Keratinocyte (primary cell): ENCODE measurements around the gene NAA40. TPM values are rescaled to one million over a fixed set of nuclear protein-coding genes. Genes with fewer than 3 reads are reported as not detected.

Experiments used
- DNase-seq: peaks from one replicate; pipeline ENCODE4 v3.0.0-alpha.2; 2011; ENCODE audit warnings: low read depth, missing footprints, low spot score
- FAIRE-seq: peaks from 2 replicates; lab custom pipeline; 2011; peaks lifted over from hg19 to GRCh38; lab: Jason Lieb, UNC
- H2AFZ ChIP-seq: 2 replicates; pipeline ENCODE4 v1.6.0; 2012; ENCODE audit warnings: low read length, control low read depth, inconsistent platforms; ENCODE audit not compliant: control insufficient read depth
- H3K27ac ChIP-seq: 2 replicates; pipeline ENCODE4 v1.5.1; 2011; ENCODE audit warnings: low read length; ENCODE audit not compliant: control insufficient read depth, insufficient read depth
- H3K27me3 ChIP-seq: 3 replicates; pipeline ENCODE4 v1.6.0; 2011; ENCODE audit warnings: low read length; ENCODE audit not compliant: control insufficient read depth, insufficient read depth; ENCODE audit errors: extremely low read depth
- H3K36me3 ChIP-seq, 2 experiments: 2 replicates in 1 of 2; 3 replicates in 1 of 2; pipeline ENCODE4 v1.5.1; 2011; ENCODE audit warnings: low read length in 2 of 2, mild to moderate bottlenecking in 1 of 2; ENCODE audit not compliant: control insufficient read depth in 2 of 2, insufficient read depth in 2 of 2; ENCODE audit errors: extremely low read depth in 1 of 2
- H3K4me1 ChIP-seq: 3 replicates; pipeline ENCODE4 v1.5.1; 2011; ENCODE audit warnings: low read length; ENCODE audit not compliant: control insufficient read depth, insufficient read depth; ENCODE audit errors: extremely low read depth
- H3K4me2 ChIP-seq: 3 replicates; pipeline ENCODE4 v1.6.0; 2011; ENCODE audit warnings: low read depth, low read length; ENCODE audit not compliant: control insufficient read depth, insufficient read depth; ENCODE audit errors: extremely low read depth
- H3K4me3 ChIP-seq, 3 experiments: fragments of 200-600 bp in 1 of 3; sonication (generic) in 1 of 3; 2 replicates in 2 of 3; 3 replicates in 1 of 3; pipeline ENCODE4 v1.5.1; 2011 to 2016; ENCODE audit warnings: low read length in 3 of 3, mild to moderate bottlenecking in 3 of 3, control low read depth in 2 of 3, inconsistent platforms in 1 of 3, low read depth in 1 of 3, mixed read lengths in 1 of 3, mixed run types in 1 of 3, moderate library complexity in 1 of 3; ENCODE audit not compliant: control insufficient read depth in 2 of 3, insufficient read depth in 2 of 3; ENCODE audit errors: extremely low read depth in 1 of 3
- H3K79me2 ChIP-seq: 2 replicates; pipeline ENCODE4 v1.6.0; 2012; ENCODE audit warnings: low read length; ENCODE audit not compliant: control insufficient read depth, insufficient read depth
- H3K9ac ChIP-seq: 3 replicates; pipeline ENCODE4 v1.6.0; 2011; ENCODE audit warnings: low read length; ENCODE audit not compliant: control insufficient read depth, insufficient read depth; ENCODE audit errors: extremely low read depth
- H3K9me1 ChIP-seq: 3 replicates; pipeline ENCODE4 v1.6.0; 2011; ENCODE audit warnings: low read length; ENCODE audit not compliant: control insufficient read depth, insufficient read depth; ENCODE audit errors: extremely low read depth
- H3K9me3 ChIP-seq: 2 replicates; pipeline ENCODE4 v1.5.1; 2012; ENCODE audit warnings: low read depth, low read length; ENCODE audit not compliant: control insufficient read depth
- H4K20me1 ChIP-seq: 3 replicates; pipeline ENCODE4 v1.6.0; 2011; ENCODE audit warnings: low read length; ENCODE audit not compliant: control insufficient read depth, insufficient read depth; ENCODE audit errors: extremely low read depth
- EZH2 ChIP-seq: IDR thresholded peaks from one replicate; pipeline ENCODE4 v1.6.1; 2012; ENCODE audit warnings: inconsistent platforms, mild to moderate bottlenecking, low read length, moderate library complexity
- dilution Hi-C: fragments of 300-500 bp; cut with MboI; formaldehyde crosslinking; loops from one replicate; pipeline ENCODE4 v1.7.0; 2020; ENCODE audit warnings: low sequenced_read_pairs; ENCODE audit not compliant: extremely low pct_ligation_motif_present
- polyA plus RNA-seq, 5 experiments: library from polyadenylated mRNA; depleted of rRNA in 3 of 5; stranded (reverse) in 3 of 5; stranded (forward) in 1 of 5; unstranded in 1 of 5; fragments of >200 nt; gene quantifications; 1 replicate in 1 of 5; 2 replicates in 3 of 5; 3 replicates in 1 of 5; pipeline versions ENCODE4 v1.2.1 to v1.2.3, GENCODE V29; 2011 to 2012; ENCODE audit warnings: missing spikeins in 2 of 5, low read depth in 1 of 5, low replicate concordance in 1 of 5
- TF ChIP-seq, protein P1 (sequence below), 3 experiments: IDR thresholded peaks in 1 of 3; conservative IDR thresholded peaks in 1 of 3; optimal IDR thresholded peaks in 1 of 3; 2 replicates in 2 of 3; 3 replicates in 1 of 3; pipeline versions ENCODE3 to v1.5.1; 2011; ENCODE audit warnings: low read length in 3 of 3, mild to moderate bottlenecking in 3 of 3, moderate library complexity in 2 of 3, control low read depth in 1 of 3, inconsistent platforms in 1 of 3; ENCODE audit not compliant: insufficient read depth in 2 of 3; ENCODE audit errors: extremely low read depth in 1 of 3

Gene NAA40
- polyA plus RNA-seq, 1 donor (not counting 4 experiments of a cell fraction or from before 2014, with no cell fraction given): 13.5 TPM

DNA sequence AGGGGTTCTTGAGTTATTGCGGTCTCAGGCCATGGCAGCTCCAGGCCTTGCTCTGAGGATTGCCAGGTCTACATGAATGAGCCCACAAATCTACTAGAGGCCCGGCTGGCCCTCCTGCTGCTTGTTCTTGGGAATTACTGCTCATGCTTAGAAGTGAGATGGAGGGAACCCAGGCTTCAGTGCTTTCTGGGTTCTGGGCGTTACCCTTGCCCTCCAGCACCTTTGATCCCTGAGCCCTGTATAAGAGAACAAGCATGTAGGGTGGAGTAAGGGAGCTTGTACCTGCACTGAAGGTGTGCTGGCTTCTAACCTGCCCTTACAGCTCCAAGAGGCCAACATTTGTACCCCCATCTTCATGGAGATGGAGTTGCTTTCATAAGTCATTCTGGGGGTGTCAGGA lies 4.0 kb downstream of the NAA40 start:
- no peak for TF ChIP-seq EZH2
- TF ChIP-seq, protein P1, sequence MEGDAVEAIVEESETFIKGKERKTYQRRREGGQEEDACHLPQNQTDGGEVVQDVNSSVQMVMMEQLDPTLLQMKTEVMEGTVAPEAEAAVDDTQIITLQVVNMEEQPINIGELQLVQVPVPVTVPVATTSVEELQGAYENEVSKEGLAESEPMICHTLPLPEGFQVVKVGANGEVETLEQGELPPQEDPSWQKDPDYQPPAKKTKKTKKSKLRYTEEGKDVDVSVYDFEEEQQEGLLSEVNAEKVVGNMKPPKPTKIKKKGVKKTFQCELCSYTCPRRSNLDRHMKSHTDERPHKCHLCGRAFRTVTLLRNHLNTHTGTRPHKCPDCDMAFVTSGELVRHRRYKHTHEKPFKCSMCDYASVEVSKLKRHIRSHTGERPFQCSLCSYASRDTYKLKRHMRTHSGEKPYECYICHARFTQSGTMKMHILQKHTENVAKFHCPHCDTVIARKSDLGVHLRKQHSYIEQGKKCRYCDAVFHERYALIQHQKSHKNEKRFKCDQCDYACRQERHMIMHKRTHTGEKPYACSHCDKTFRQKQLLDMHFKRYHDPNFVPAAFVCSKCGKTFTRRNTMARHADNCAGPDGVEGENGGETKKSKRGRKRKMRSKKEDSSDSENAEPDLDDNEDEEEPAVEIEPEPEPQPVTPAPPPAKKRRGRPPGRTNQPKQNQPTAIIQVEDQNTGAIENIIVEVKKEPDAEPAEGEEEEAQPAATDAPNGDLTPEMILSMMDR (optimal IDR thresholded peaks at IDR 0.05 in 1 of 3, IDR thresholded peaks at IDR 0.05 in 1 of 3, conservative IDR thresholded peaks at IDR 0.05 in 1 of 3; ENCODE audit: extremely low read depth in 1 of 3, insufficient read depth in 2 of 3, low read length in 3 of 3): no peak
- FAIRE-seq: no peak
- peaks cover 6 to 12% of the 10 kb centered on the region in 2 experiments for H3K36me3 ChIP-seq
- H3K9ac ChIP-seq: no peak overlapping the region
- H3K79me2 ChIP-seq: peaks cover 50% of the 10 kb centered on the region
- H3K9me3 ChIP-seq: no peaks in the 10 kb centered on the region
- H3K27ac ChIP-seq: no peak overlapping the region
- H3K27me3 ChIP-seq: no peaks in the 10 kb centered on the region
- peaks cover 15% of the 10 kb centered on the region for H3K4me1 ChIP-seq
- no peaks in the 10 kb centered on the region for H3K9me1 ChIP-seq
- H2AFZ ChIP-seq: no peak overlapping the region
- no peak overlapping the region for H3K4me3 ChIP-seq
- no peaks in the 10 kb centered on the region for H4K20me1 ChIP-seq
- H3K4me2 ChIP-seq: no peak overlapping the region
- no peak for DNase-seq
- dilution Hi-C loops: no loop called here

DNA sequence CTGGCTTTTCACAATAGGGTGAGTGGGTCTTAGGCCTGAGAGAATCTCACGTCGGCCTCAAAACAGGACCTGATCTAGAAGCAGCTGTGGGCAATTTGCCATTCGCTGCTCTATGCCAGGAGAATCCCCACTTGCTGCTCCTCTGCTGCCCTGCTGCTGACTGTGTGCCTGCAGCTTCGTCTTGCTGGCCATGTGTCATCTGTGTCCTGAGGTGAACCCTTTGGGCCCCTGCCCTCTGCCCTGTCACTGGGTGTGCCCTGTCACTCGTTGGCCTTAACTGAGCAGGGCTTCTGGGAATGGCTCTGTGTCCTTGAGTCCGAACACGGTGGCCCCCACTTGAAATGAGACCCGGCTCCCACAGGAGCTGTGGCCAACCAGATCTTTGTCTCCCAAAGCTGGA lies 6.2 kb downstream of the NAA40 start:
- TF ChIP-seq, protein P1 (optimal IDR thresholded peaks at IDR 0.05 in 1 of 3, IDR thresholded peaks at IDR 0.05 in 1 of 3, conservative IDR thresholded peaks at IDR 0.05 in 1 of 3; ENCODE audit: extremely low read depth in 1 of 3, insufficient read depth in 2 of 3, low read length in 3 of 3): no peak
- no peak for TF ChIP-seq EZH2
- dilution Hi-C loops: no loop called here
- no peak overlapping the region for H3K4me2 ChIP-seq
- no peak overlapping the region for H3K27ac ChIP-seq
- H2AFZ ChIP-seq: no peak overlapping the region
- H3K27me3 ChIP-seq: no peaks in the 10 kb centered on the region
- DNase-seq (no peak), FAIRE-seq (no peak)
- peaks cover 7% of the 10 kb centered on the region for H3K4me1 ChIP-seq
- no peak overlapping the region for H3K4me3 ChIP-seq
- H3K9me1 ChIP-seq: no peaks in the 10 kb centered on the region
- peaks cover 6 to 12% of the 10 kb centered on the region in 2 experiments for H3K36me3 ChIP-seq
- H3K79me2 ChIP-seq: peaks cover 38% of the 10 kb centered on the region
- no peak overlapping the region for H3K9ac ChIP-seq
- H3K9me3 ChIP-seq: no peaks in the 10 kb centered on the region
- no peaks in the 10 kb centered on the region for H4K20me1 ChIP-seq
